WTC11 (cell line): Measurements from ENCODE around the gene MDM4. TPM values are rescaled to one million over a fixed set of nuclear protein-coding genes. Genes with fewer than 3 reads are reported as not detected.
A peak's percentile ranks its signal among the peaks of the same experiment; 100 is the strongest.

ENCODE experiments used
- ATAC-seq: fragments of 200-7000 bp; cut with Tn5 transposase; 2 replicates; pipeline ENCODE4 v1.10.0; 2021; ENCODE audit warnings: mild to moderate bottlenecking, moderate library complexity
- CTCF ChIA-PET: fragments of 300-600 bp; sonication (Branson Sonifier 250); formaldehyde crosslinking; loops from one replicate; lab custom pipeline; 2021; ENCODE audit warnings: antibody characterized with exemption; lab: Charles Lee
- POLR2A ChIA-PET: fragments of 350-600 bp; sonication (Branson Sonifier 250); formaldehyde crosslinking; loops from one replicate; lab custom pipeline; 2021; ENCODE audit warnings: antibody characterized with exemption; lab: Charles Lee
- DNase-seq: peaks from one replicate; pipeline ENCODE4 v3.0.0; 2021; ENCODE audit warnings: low spot score
- H3K27ac Mint-ChIP-seq: 2 replicates; pipeline ENCODE4 v1.8.0; 2021; ENCODE audit warnings: mixed read lengths
- H3K27me3 Mint-ChIP-seq: 2 replicates; pipeline ENCODE4 v1.8.0; 2021; ENCODE audit warnings: low read depth, mild to moderate bottlenecking, moderate library complexity, mixed read lengths
- H3K36me3 Mint-ChIP-seq: 2 replicates; pipeline ENCODE4 v1.8.0; 2021; ENCODE audit warnings: mixed read lengths
- H3K4me1 Mint-ChIP-seq: 2 replicates; pipeline ENCODE4 v1.8.0; 2022; ENCODE audit warnings: mixed read lengths
- H3K4me3 Mint-ChIP-seq: 2 replicates; pipeline ENCODE4 v1.8.0; 2021; ENCODE audit warnings: mild to moderate bottlenecking, moderate library complexity, mixed read lengths
- H3K9me3 Mint-ChIP-seq: 2 replicates; pipeline ENCODE4 v1.8.0; 2021; ENCODE audit warnings: mixed read lengths
- ETV6 ChIP-seq: sonication (generic); formaldehyde crosslinking; IDR thresholded peaks from 2 replicates; pipeline ENCODE4 v1.8.1; 2022; ENCODE audit warnings: mild to moderate bottlenecking, missing genetic modification reagents
- FOXJ3 ChIP-seq: sonication (generic); formaldehyde crosslinking; IDR thresholded peaks from 2 replicates; pipeline ENCODE4 v1.9.0; 2021; ENCODE audit warnings: missing genetic modification reagents, mild to moderate bottlenecking, borderline replicate concordance
- FOXK1 ChIP-seq: sonication (generic); formaldehyde crosslinking; IDR thresholded peaks from 2 replicates; pipeline ENCODE4 v1.8.0; 2022; ENCODE audit warnings: mild to moderate bottlenecking, moderate library complexity, missing genetic modification reagents
- NR2C2 ChIP-seq: sonication (generic); formaldehyde crosslinking; IDR thresholded peaks from 2 replicates; pipeline ENCODE4 v1.8.0; 2022; ENCODE audit warnings: mild to moderate bottlenecking, missing genetic modification reagents
- SMAD3 ChIP-seq: sonication (generic); formaldehyde crosslinking; IDR thresholded peaks from 2 replicates; pipeline ENCODE4 v1.8.0; 2022; ENCODE audit warnings: missing genetic modification reagents, mild to moderate bottlenecking, borderline replicate concordance
- ZNF121 ChIP-seq: sonication (generic); formaldehyde crosslinking; IDR thresholded peaks from 2 replicates; pipeline ENCODE4 v1.8.0; 2023; ENCODE audit warnings: missing genetic modification reagents
- ZNF232 ChIP-seq: sonication (generic); formaldehyde crosslinking; IDR thresholded peaks from 2 replicates; pipeline ENCODE4 v1.8.0; 2022; ENCODE audit warnings: mild to moderate bottlenecking, missing genetic modification reagents
- total RNA-seq: library from RNA; stranded (reverse); gene quantifications from 3 replicates; pipeline ENCODE4 v1.2.3, GENCODE V29; 2021
- TF ChIP-seq, protein P1 (sequence below): sonication (generic); formaldehyde crosslinking; IDR thresholded peaks from 2 replicates; pipeline ENCODE4 v1.8.0; 2023; ENCODE audit warnings: missing genetic modification reagents, mild to moderate bottlenecking, borderline replicate concordance
- TF ChIP-seq, protein P2 (sequence below): fragments of 250-450 bp; sonication (Bioruptor Pico); conservative IDR thresholded peaks from 2 replicates; pipeline ENCODE4 v1.9.0; 2021; ENCODE audit warnings: mild to moderate bottlenecking
- TF ChIP-seq, protein P3 (sequence below): sonication (generic); formaldehyde crosslinking; IDR thresholded peaks from 2 replicates; pipeline ENCODE4 v1.8.1; 2022; ENCODE audit warnings: low read depth, mild to moderate bottlenecking, moderate library complexity, missing genetic modification reagents, borderline replicate concordance

MDM4 gene
- total RNA-seq, 1 experiment from 2014 or later: 76.2 TPM

DNA sequence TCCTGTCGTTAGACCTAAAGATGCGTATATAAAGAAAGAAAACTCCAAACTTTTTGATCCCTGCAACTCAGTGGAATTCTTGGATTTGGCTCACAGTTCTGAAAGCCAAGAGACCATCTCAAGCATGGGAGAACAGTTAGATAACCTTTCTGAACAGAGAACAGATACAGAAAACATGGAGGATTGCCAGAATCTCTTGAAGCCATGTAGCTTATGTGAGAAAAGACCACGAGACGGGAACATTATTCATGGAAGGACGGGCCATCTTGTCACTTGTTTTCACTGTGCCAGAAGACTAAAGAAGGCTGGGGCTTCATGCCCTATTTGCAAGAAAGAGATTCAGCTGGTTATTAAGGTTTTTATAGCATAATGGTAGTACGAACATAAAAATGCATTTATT is 33.1 kb downstream of the MDM4 start (continued):
- TF ChIP-seq, protein P1, sequence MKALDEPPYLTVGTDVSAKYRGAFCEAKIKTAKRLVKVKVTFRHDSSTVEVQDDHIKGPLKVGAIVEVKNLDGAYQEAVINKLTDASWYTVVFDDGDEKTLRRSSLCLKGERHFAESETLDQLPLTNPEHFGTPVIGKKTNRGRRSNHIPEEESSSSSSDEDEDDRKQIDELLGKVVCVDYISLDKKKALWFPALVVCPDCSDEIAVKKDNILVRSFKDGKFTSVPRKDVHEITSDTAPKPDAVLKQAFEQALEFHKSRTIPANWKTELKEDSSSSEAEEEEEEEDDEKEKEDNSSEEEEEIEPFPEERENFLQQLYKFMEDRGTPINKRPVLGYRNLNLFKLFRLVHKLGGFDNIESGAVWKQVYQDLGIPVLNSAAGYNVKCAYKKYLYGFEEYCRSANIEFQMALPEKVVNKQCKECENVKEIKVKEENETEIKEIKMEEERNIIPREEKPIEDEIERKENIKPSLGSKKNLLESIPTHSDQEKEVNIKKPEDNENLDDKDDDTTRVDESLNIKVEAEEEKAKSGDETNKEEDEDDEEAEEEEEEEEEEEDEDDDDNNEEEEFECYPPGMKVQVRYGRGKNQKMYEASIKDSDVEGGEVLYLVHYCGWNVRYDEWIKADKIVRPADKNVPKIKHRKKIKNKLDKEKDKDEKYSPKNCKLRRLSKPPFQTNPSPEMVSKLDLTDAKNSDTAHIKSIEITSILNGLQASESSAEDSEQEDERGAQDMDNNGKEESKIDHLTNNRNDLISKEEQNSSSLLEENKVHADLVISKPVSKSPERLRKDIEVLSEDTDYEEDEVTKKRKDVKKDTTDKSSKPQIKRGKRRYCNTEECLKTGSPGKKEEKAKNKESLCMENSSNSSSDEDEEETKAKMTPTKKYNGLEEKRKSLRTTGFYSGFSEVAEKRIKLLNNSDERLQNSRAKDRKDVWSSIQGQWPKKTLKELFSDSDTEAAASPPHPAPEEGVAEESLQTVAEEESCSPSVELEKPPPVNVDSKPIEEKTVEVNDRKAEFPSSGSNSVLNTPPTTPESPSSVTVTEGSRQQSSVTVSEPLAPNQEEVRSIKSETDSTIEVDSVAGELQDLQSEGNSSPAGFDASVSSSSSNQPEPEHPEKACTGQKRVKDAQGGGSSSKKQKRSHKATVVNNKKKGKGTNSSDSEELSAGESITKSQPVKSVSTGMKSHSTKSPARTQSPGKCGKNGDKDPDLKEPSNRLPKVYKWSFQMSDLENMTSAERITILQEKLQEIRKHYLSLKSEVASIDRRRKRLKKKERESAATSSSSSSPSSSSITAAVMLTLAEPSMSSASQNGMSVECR (CRISPR knock-in tag): no peak

DNA sequence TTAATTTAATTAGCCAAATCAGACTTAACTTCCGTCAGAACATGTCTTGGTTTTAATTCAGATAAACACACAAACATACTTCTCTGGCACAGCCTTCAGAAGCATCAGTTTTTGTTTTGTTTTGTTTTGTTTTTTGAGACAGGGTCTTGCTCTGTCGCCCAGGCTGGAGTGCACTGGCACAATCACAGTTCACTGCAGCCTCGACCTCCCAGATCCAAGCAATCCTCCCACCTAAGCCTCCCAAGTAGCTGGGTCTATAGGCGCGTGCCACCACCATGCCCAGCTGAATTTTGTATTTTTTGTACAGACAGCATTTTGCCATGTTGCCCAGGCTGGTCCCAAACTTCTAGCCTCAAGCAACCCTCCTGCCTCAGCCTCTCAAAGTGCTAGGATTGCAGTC is 34.7 kb downstream of the MDM4 start:
- Mint-ChIP-seq H3K9me3 (no peaks in the 10 kb centered on the region), H3K4me1 (no peaks in the 10 kb centered on the region), H3K27ac (no peak overlapping the region)
- no peak for DNase-seq
- POLR2A ChIA-PET: no interaction called here
- TF ChIP-seq FOXK1 (no peak), NR2C2 (no peak), ZNF121 (peak; percentile 86; the same call in 1 of the 2 replicates)
- TF ChIP-seq, all 79 proteins: peak for 1
- H3K36me3 Mint-ChIP-seq: peaks cover 60% of the 10 kb centered on the region
- CTCF ChIA-PET: interaction anchor here (0.6 to 1.7 kb wide), 3 partner anchors 23 to 425 kb away, joined by 3 to 7 read pairs (median 3); no protein-coding TSS in a partner anchor
- H3K4me3 Mint-ChIP-seq: no peak overlapping the region
- no peak for ATAC-seq
- no peaks in the 10 kb centered on the region for H3K27me3 Mint-ChIP-seq

DNA sequence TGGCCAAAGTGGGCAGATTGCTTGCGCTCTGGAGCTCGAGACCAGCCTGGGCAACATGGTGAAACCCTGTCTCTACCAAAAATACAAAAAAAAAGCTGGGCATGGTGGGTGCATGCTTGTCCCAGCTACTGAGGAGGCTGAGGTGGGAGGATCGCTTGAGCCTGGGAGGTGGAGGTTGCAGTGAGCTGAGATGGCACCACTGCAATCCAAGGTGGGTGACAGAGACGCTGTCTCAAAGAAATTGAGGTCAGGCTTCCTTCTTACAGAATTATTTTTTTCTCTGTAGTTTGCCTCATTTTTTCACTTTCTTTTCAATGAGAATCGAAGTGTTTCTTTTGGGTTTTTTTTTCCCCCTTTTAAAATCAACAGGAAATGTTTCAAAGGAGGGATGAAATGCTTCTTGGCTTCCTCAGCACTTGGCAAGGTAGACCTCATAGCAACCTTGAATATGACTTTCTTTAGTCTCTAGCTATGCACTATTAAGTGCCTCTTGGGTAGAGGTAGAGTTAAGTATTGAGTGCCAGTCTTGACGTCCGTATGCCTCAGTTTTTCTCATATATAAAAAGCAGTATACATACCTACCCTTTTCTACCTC is 40.3 kb downstream of the MDM4 start:
- peaks cover 12% of the 10 kb centered on the region for H3K36me3 Mint-ChIP-seq
- no peak for DNase-seq
- H3K4me3 Mint-ChIP-seq: no peak overlapping the region
- 0 out of 2 replicates have a peak overlapping the region, but pooled peaks have one; percentile 15 for H3K27ac Mint-ChIP-seq
- ChIA-PET POLR2A (no interaction called here), CTCF (interaction anchor here (1.2 to 2.2 kb wide), 4 partner anchors 9 to 251 kb away, joined by 4 to 13 read pairs (median 8); no protein-coding TSS in a partner anchor)
- no peaks in the 10 kb centered on the region for H3K9me3 Mint-ChIP-seq
- peaks cover 13% of the 10 kb centered on the region for H3K4me1 Mint-ChIP-seq
- H3K27me3 Mint-ChIP-seq: no peaks in the 10 kb centered on the region
- TF ChIP-seq SMAD3 (no peak), FOXJ3 (CRISPR knock-in tag) (no peak), ZNF232 (CRISPR knock-in tag) (no peak), FOXK1 (no peak), ETV6 (CRISPR knock-in tag) (no peak)
- TF ChIP-seq, protein P2, sequence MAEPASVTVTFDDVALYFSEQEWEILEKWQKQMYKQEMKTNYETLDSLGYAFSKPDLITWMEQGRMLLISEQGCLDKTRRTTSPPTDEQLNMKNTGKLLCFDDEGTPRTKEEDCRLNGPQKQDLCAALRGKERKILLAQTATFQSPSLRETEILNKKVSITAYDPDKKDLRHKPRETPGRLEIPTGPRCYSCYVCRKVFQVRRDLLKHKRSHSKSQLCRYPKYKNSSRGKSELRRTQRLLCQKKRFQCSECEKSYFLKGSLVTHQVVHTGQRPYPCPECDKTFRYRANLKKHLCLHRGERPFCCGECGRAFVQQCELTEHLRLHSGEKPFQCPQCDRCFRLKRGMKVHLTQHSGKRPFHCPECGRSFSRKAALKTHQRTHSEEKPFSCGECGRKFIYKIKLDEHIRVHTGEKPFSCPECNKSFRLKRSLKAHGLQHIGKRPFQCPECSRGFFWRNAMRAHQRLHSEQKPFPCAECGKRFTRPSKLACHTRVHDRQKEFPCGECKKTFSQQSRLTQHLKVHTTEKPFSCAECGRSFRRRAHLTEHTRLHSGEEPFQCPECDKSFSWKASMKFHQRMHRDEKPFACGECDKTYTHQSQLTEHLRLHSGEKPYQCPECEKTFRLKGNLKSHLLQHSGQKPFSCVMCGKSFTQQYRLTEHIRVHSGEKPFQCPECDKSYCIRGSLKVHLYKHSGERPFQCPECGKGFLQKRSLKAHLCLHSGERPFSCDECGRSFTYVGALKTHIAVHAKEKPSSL (CRISPR knock-in tag): no peak
- TF ChIP-seq, protein P3, sequence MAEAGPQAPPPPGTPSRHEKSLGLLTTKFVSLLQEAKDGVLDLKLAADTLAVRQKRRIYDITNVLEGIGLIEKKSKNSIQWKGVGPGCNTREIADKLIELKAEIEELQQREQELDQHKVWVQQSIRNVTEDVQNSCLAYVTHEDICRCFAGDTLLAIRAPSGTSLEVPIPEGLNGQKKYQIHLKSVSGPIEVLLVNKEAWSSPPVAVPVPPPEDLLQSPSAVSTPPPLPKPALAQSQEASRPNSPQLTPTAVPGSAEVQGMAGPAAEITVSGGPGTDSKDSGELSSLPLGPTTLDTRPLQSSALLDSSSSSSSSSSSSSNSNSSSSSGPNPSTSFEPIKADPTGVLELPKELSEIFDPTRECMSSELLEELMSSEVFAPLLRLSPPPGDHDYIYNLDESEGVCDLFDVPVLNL (CRISPR knock-in tag): no peak
- TF ChIP-seq, protein P1 (CRISPR knock-in tag): no peak
- ATAC-seq: no peak
